Astrocyte (in vitro differentiated cells and primary cell): ENCODE data around the gene KRTAP13-4. TPM values are rescaled to one million over a fixed set of nuclear protein-coding genes. Genes with fewer than 3 reads are reported as not detected.

Experiments used
- DNase-seq: peaks from one replicate; pipeline ENCODE4 v3.0.0-alpha.2; 2010; ENCODE audit warnings: low read depth
- FAIRE-seq: peaks from 2 replicates; lab custom pipeline; 2011; peaks lifted over from hg19 to GRCh38; lab: Jason Lieb, UNC
- H2AFZ ChIP-seq: 2 replicates; pipeline ENCODE4 v1.6.0; 2012; ENCODE audit warnings: low read depth, low read length, inconsistent platforms
- H3K27ac ChIP-seq: 2 replicates; pipeline ENCODE4 v1.5.1; 2011; ENCODE audit warnings: low read depth, low read length, inconsistent platforms
- H3K27me3 ChIP-seq: 2 replicates; pipeline ENCODE4 v1.6.0; 2011; ENCODE audit warnings: low read length, inconsistent platforms; ENCODE audit not compliant: insufficient read depth
- H3K36me3 ChIP-seq: 2 replicates; pipeline ENCODE4 v1.5.1; 2011; ENCODE audit warnings: low read length, inconsistent platforms; ENCODE audit not compliant: insufficient read depth
- H3K4me1 ChIP-seq: 2 replicates; pipeline ENCODE4 v1.5.1; 2011; ENCODE audit warnings: low read length, inconsistent platforms; ENCODE audit not compliant: insufficient read depth
- H3K4me2 ChIP-seq: 2 replicates; pipeline ENCODE4 v1.6.0; 2012; ENCODE audit warnings: low read length, inconsistent platforms
- H3K4me3 ChIP-seq: 2 replicates; pipeline ENCODE4 v1.5.1; 2011; ENCODE audit warnings: low read depth, mild to moderate bottlenecking, low read length, inconsistent platforms; ENCODE audit not compliant: insufficient read depth
- H3K79me2 ChIP-seq: 2 replicates; pipeline ENCODE4 v1.6.0; 2012; ENCODE audit warnings: mild to moderate bottlenecking, low read length, inconsistent platforms; ENCODE audit not compliant: insufficient read depth
- H3K9ac ChIP-seq: 2 replicates; pipeline ENCODE4 v1.6.0; 2012; ENCODE audit warnings: mild to moderate bottlenecking, low read length, inconsistent platforms
- H3K9me3 ChIP-seq: 2 replicates; pipeline ENCODE4 v1.5.1; 2012; ENCODE audit warnings: low read depth, mild to moderate bottlenecking, low read length, inconsistent platforms; ENCODE audit not compliant: insufficient read depth
- H4K20me1 ChIP-seq: 2 replicates; pipeline ENCODE4 v1.6.0; 2012; ENCODE audit warnings: low read length, inconsistent platforms; ENCODE audit not compliant: insufficient read depth
- H3K27ac Mint-ChIP-seq: one replicate; pipeline ENCODE4 v1.8.0; 2021; ENCODE audit warnings: mild to moderate bottlenecking, mixed read lengths; ENCODE audit not compliant: unreplicated experiment
- H3K27me3 Mint-ChIP-seq: one replicate; pipeline ENCODE4 v1.8.0; 2021; ENCODE audit warnings: low read depth, mixed read lengths; ENCODE audit not compliant: unreplicated experiment
- H3K36me3 Mint-ChIP-seq: one replicate; pipeline ENCODE4 v1.8.0; 2021; ENCODE audit warnings: low read depth, mixed read lengths; ENCODE audit not compliant: unreplicated experiment
- H3K4me1 Mint-ChIP-seq: one replicate; pipeline ENCODE4 v1.8.0; 2021; ENCODE audit warnings: low read depth, mixed read lengths; ENCODE audit not compliant: unreplicated experiment
- H3K4me3 Mint-ChIP-seq: one replicate; pipeline ENCODE4 v1.8.0; 2021; ENCODE audit warnings: mild to moderate bottlenecking, moderate library complexity, mixed read lengths; ENCODE audit not compliant: unreplicated experiment
- H3K9me3 Mint-ChIP-seq: one replicate; pipeline ENCODE4 v1.8.0; 2021; ENCODE audit warnings: mild to moderate bottlenecking, mixed read lengths; ENCODE audit not compliant: unreplicated experiment
- CTCF ChIP-seq: IDR thresholded peaks from 2 replicates; pipeline ENCODE4 v1.5.1; 2011; ENCODE audit warnings: low read depth, mild to moderate bottlenecking, inconsistent platforms, low read length, moderate library complexity; ENCODE audit not compliant: insufficient read depth
- EZH2 ChIP-seq: IDR thresholded peaks from 2 replicates; pipeline ENCODE4 v1.6.1; 2012; ENCODE audit warnings: mild to moderate bottlenecking, low read length, inconsistent platforms; ENCODE audit not compliant: insufficient read depth
- total RNA-seq: library from RNA; stranded (reverse); gene quantifications from 2 replicates; pipeline ENCODE4 v1.2.1, GENCODE V29; 2021

Gene KRTAP13-4
- total RNA-seq, 1 donor from 2014 or later, result not detected

DNA sequence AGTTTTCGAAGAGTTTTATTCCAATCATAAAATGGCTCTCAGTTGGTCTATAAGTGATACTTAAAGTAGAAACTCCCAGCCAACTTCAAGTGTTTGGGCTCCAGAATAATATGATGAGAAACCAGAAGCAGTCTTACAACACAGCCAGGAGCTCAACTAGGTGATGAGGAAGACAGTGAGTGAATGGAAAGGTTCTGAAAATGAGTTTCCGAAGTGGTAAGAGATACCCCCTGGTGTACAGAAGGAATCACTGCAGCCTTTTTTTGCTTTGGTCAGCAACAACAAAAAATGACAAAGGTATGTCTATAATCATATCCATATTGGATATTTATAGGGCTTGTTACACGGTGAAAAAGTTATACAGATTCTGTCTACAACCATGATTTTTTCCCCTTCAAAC is 33.7 kb downstream of the KRTAP13-4 start:
- no peaks in the 10 kb centered on the region for H3K27me3 Mint-ChIP-seq
- TF ChIP-seq CTCF (peak; percentile 28), EZH2 (no peak)
- FAIRE-seq (no peak), DNase-seq (no peak)
- Histone ChIP-seq H3K27me3 (no peaks in the 10 kb centered on the region), H3K4me3 (no peak overlapping the region), H2AFZ (no peak overlapping the region), H3K27ac (no peak overlapping the region), H4K20me1 (no peaks in the 10 kb centered on the region), H3K9ac (no peak overlapping the region), H3K36me3 (no peaks in the 10 kb centered on the region), H3K4me1 (no peaks in the 10 kb centered on the region), H3K4me2 (no peak overlapping the region), H3K79me2 (no peaks in the 10 kb centered on the region), H3K9me3 (no peaks in the 10 kb centered on the region)
- peaks cover 4% of the 10 kb centered on the region for H3K9me3 Mint-ChIP-seq
- H3K4me1 Mint-ChIP-seq, result no peaks in the 10 kb centered on the region
- H3K36me3 Mint-ChIP-seq, result no peaks in the 10 kb centered on the region
- no peak overlapping the region for H3K27ac Mint-ChIP-seq
- no peak overlapping the region for H3K4me3 Mint-ChIP-seq

DNA sequence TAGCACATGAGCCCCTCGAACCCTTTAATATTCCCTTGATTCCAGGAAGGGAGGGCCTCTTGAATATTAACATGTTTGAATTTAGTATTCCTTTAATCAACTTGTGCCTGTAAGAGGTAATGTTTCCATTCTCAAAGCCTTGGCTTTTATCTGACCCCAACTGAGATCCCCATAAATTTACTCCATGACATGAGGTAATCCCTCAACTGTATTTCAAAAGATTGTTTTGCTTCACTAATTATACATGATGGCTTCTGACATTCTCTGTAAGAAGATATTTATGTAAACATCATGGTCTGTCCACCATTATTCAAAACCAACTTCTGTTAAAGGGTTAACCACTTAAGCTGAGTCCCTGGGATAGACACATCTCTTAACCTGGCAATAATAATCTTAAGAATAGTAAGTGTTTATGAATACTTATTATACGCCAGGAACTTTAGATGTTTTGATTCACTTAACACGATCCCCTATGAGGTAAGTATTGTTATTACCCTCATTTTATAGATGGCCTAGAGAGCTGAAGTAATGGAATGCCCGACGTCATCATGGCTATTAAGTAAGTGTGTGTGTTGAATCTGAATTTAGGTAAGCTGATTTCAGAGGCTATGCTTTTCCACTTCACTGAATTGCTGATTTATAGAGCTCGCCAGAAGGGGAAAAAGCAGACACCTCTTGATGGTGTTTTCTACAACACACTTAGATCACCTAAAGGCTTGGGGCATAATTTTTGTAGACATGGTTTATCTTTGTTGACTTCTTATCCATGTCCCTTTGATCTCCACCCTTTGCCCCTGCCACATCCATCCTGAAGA is 39.1 kb downstream of the KRTAP13-4 start:
- no peak overlapping the region for H2AFZ ChIP-seq
- H3K4me3 ChIP-seq, result no peak overlapping the region
- H3K27me3 Mint-ChIP-seq, result no peaks in the 10 kb centered on the region
- FAIRE-seq, result no peak
- no peak overlapping the region for H3K4me3 Mint-ChIP-seq
- H3K27ac Mint-ChIP-seq, result no peak overlapping the region
- no peaks in the 10 kb centered on the region for H3K36me3 Mint-ChIP-seq
- no peak overlapping the region for H3K9ac ChIP-seq
- no peak overlapping the region for H3K27ac ChIP-seq
- DNase-seq, result no peak
- peaks cover 2% of the 10 kb centered on the region for H3K9me3 Mint-ChIP-seq
- no peaks in the 10 kb centered on the region for H3K27me3 ChIP-seq
- no peaks in the 10 kb centered on the region for H3K4me1 ChIP-seq
- H3K79me2 ChIP-seq, result no peaks in the 10 kb centered on the region
- no peaks in the 10 kb centered on the region for H3K4me1 Mint-ChIP-seq
- no peaks in the 10 kb centered on the region for H3K9me3 ChIP-seq
- H3K36me3 ChIP-seq, result no peaks in the 10 kb centered on the region
- no peaks in the 10 kb centered on the region for H4K20me1 ChIP-seq
- TF ChIP-seq CTCF, result no peak
- no peak for TF ChIP-seq EZH2
- H3K4me2 ChIP-seq, result no peak overlapping the region

DNA sequence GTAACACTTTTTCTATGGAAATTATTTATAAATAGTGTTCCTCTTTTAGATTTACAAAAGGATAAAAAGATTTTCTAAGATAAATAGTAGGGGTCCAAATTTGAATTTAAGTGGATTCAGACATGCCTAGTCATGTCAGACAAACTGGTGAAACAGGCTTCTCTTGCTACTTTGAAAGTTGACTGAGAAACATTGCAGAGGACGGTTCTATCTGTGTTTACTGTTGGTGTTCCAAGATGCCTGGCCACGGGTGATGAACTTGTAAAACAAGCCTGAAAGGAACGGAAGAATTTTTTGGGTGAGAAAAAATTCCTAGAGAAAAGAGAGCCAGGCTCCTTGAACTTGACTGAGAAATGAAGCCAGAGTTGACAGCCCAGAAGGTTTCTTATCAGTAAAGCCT is 48.0 kb downstream of the KRTAP13-4 start:
- FAIRE-seq (no peak), DNase-seq (no peak)
- Histone ChIP-seq H3K4me1 (no peaks in the 10 kb centered on the region), H3K9me3 (no peaks in the 10 kb centered on the region), H3K36me3 (no peaks in the 10 kb centered on the region), H3K4me2 (no peak overlapping the region), H3K4me3 (no peak overlapping the region), H3K27me3 (no peaks in the 10 kb centered on the region), H3K79me2 (no peaks in the 10 kb centered on the region), H4K20me1 (no peaks in the 10 kb centered on the region), H3K9ac (no peak overlapping the region), H2AFZ (no peak overlapping the region), H3K27ac (no peak overlapping the region)
- no peaks in the 10 kb centered on the region for H3K36me3 Mint-ChIP-seq
- no peaks in the 10 kb centered on the region for H3K9me3 Mint-ChIP-seq
- peak overlapping the region; percentile 50 for H3K27ac Mint-ChIP-seq
- peaks cover 1% of the 10 kb centered on the region for H3K4me1 Mint-ChIP-seq
- H3K4me3 Mint-ChIP-seq, result no peak overlapping the region
- TF ChIP-seq EZH2 (no peak), CTCF (no peak)
- no peaks in the 10 kb centered on the region for H3K27me3 Mint-ChIP-seq
